SU-DHL-6 (cell line): Measurements from ENCODE around the gene LIM2.
A peak's percentile ranks its signal among the peaks of the same experiment; 100 is the strongest.

Experiments used
- EZH2phosphoT487 ChIP-seq: fragments of 200-600 bp; sonication (generic), shearing (Covaris generic); conservative IDR thresholded peaks from 2 replicates; pipeline ENCODE4 v1.6.1; 2018; ENCODE audit warnings: mild to moderate bottlenecking, antibody characterized with exemption, low read length, moderate library complexity, mixed read lengths
- TF ChIP-seq, protein P1 (sequence below): fragments of 200-600 bp; sonication (generic); IDR thresholded peaks from one replicate; pipeline ENCODE4 v1.5.1; 2017; ENCODE audit warnings: antibody characterized with exemption, mild to moderate bottlenecking, low read length, moderate library complexity; ENCODE audit not compliant: insufficient read depth, poor library complexity, severe bottlenecking

DNA sequence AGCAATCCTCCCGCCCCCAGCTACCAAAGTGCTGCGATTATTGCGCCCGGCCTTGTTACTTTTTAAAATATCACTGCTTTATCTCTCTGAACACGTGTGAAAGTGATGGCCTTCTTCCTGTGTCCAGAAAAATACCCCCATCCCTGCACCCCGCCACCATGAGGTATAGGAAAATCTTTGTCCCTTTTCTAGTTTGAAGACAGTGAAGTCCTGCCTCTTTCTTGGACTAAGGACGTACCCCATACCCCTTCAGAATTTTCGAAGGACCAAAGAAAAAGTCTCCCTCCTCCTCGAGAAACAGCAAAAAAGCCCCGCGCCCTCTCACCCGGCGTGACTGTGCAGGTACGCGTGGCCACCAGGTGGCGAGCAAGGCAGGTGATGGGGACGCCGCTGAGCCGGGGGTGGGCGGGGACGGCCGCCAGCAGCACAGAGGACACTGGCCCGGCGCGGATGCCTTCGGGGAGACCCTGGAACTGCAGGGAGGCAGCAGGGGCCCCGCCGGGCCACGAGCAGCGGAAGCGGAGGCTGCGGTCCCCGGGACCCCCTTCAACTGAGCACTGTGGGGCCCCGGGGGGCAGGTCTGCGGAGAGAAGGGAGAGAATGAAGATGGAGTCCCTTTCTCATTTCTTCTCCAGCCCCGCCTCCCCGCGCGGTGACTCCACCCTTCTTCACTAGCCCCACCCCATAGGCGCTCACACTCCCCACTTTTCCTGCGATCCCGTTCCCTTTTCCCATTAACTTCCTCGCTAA is 49.0 kb downstream of the LIM2 start:
- TF ChIP-seq, protein P1, sequence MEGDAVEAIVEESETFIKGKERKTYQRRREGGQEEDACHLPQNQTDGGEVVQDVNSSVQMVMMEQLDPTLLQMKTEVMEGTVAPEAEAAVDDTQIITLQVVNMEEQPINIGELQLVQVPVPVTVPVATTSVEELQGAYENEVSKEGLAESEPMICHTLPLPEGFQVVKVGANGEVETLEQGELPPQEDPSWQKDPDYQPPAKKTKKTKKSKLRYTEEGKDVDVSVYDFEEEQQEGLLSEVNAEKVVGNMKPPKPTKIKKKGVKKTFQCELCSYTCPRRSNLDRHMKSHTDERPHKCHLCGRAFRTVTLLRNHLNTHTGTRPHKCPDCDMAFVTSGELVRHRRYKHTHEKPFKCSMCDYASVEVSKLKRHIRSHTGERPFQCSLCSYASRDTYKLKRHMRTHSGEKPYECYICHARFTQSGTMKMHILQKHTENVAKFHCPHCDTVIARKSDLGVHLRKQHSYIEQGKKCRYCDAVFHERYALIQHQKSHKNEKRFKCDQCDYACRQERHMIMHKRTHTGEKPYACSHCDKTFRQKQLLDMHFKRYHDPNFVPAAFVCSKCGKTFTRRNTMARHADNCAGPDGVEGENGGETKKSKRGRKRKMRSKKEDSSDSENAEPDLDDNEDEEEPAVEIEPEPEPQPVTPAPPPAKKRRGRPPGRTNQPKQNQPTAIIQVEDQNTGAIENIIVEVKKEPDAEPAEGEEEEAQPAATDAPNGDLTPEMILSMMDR, result peak; percentile 96
- no peak for TF ChIP-seq EZH2phosphoT487
